ENCODE data around the gene MSH4.
"Not testable (repeated sequence)": the region's sequence is repeated elsewhere in the genome, so short reads cannot be mapped to it uniquely, and the experiment has no call there.

Gene MSH4

GRCh38 chr1:75796376-75797272 is at the start of gene MSH4:
TSS of gene MSH4 (plus strand) at chr1:75796882. CDS start at chr1:75796986, 104 bp downstream.
- DNase-seq: peak; percentile 84

DNA sequence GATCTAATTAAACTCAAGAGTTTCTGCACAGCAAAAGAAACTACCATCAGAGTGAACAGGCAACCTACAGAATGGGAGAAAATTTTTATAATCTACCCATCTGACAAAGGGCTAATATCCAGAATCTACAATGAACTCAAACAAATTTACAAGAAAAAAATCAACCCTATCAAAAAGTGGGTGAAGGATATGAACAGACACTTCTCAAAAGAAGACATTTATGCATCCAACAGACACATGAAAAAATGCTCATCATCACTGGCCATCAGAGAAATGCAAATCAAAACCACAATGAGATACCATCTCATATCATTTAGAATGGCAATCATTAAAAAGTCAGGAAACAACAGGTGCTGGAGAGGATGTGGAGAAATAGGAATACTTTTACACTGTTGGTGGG is 39.5 kb upstream of the MSH4 start:
- DNase-seq: not testable (repeated sequence)

DNA sequence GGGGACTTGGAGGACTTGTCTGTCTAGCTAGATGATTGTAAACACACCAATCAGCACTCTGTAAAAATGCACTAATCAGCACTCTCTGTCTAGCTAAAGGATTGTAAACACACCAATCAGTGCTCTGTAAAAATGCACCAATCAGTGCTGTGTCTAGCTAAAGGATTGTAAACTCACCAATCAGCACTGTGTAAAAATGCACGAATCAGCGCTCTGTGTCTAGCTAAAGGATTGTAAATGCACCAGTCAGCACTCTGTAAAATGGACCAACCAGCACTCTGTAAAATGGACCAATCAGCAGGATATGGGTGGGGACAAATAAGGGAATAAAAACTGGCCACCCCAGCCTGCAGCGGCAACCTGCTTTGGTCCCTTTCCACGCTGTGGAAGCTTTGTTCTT is 38.1 kb upstream of the MSH4 start:
- DNase-seq: not testable (repeated sequence)

GRCh38 chr1:75764057-75764655 is 32.5 kb upstream of the MSH4 start:
- no peak for DNase-seq

- DNase-seq: peak; percentile 47
These were observed 30.9 kb upstream of the MSH4 start for GRCh38 chr1:75765697-75766355.

DNA sequence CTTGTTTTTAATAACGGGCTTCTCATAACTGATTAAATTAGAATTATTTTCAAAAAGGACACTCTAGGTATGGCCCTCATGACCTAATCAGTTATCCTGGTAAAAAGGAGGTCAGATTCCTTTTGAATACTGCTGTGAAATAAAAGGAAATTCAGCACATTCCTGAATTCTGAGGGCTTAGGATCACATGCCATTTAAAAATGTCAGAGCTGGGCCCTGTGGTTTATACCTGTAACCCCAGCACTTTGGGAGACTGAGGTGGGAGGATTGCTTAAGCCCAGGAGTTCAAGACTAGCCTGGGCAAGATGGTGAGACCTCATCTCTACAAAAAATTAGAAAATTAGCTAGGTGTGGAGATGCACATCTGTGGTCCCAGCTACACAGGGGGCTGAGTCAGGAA is 28.7 kb upstream of the MSH4 start:
- no peak for DNase-seq

DNA sequence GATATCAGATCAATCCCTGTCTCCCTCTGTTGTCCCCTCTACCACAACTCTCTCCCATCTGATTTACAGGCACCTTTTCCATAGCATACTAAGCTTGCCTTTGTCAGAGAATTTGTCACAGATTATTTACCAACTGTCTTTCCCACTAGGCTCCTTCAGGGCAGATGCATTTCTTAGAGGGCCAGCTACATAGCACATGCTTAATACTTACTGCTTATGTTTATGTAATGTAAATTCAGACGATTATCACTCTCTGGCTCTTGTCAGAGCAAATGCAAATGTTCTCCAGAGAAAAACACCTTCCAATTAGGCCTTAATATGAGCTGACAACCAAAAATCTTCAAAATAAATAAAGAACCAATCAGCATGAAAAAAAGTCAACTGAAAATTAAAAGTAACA is 25.9 kb upstream of the MSH4 start:
- DNase-seq: no peak

- no peak for DNase-seq
These were observed 24.7 kb upstream of the MSH4 start for GRCh38 chr1:75771978-75772377.

- not testable (repeated sequence) for DNase-seq
These were observed 18.9 kb upstream of the MSH4 start for GRCh38 chr1:75777812-75778211.

- not testable (repeated sequence) for DNase-seq
These were observed 18.0 kb upstream of the MSH4 start for GRCh38 chr1:75778694-75779093.

DNA sequence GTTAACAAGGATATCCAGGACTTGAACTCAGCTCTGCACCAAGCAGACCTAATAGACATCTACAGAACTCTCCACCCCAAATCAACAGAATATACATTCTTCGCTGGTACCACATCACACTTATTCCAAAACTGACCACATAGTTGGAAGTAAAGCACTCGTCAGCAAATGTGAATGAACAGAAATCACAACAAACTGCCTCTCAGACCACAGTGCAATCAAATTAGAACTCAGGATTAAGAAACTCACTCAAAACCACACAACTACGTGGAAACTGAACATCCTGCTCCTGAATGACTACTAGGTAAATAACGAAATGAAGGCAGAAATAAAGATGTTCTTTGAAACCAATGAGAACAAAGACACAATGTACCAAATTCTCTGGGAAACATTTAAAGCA is 16.5 kb upstream of the MSH4 start:
- DNase-seq: not testable (repeated sequence)

DNA sequence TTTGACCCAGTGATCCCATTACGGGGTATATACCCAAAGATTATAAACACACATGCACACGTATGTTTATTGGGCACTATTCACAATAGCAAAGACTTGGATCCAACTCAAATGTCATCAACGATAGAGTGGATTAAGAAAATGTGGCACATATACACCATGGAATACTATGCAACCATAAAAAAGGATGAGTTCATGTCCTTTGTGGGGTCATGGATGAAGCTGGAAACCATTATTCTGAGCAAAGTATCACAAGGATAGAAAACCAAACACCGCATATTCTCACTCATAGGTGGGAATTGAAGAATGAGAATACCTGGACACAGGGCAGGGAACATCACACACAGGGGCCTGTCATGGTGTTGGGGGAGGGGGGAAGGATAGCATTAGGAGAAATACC is 12.8 kb upstream of the MSH4 start:
- DNase-seq: not testable (repeated sequence)

DNA sequence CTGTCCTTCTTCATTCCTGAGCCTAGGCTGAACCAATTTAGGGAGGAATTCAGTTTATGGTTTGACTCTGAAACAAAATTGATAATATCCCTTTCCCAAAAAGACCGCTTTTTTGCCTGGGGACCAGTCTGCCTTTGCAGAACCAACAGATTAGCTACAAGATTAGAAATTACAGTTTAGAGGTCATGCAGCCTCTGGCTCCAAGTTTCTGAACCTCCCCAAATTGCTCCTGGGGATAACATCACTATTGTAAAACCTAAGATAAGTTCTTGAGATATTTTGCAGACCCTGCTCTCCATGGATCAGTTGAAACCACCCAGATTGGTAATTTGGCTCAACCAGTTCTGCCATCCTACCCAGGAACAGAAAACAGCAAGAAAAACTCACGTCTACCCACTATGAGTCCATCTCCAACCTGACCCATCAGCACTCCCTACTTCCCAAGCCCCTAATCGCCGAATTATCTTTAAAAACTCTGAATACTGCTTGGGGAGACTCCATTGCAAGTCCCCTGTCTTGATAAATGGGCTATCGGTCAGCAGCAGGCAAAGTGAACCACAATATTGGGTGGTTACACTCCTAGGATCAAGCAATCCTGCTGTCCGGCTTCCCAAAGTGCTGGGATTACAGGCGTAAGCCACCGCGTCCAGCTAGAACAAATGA is 11.2 kb upstream of the MSH4 start:
- DNase-seq: no peak

DNA sequence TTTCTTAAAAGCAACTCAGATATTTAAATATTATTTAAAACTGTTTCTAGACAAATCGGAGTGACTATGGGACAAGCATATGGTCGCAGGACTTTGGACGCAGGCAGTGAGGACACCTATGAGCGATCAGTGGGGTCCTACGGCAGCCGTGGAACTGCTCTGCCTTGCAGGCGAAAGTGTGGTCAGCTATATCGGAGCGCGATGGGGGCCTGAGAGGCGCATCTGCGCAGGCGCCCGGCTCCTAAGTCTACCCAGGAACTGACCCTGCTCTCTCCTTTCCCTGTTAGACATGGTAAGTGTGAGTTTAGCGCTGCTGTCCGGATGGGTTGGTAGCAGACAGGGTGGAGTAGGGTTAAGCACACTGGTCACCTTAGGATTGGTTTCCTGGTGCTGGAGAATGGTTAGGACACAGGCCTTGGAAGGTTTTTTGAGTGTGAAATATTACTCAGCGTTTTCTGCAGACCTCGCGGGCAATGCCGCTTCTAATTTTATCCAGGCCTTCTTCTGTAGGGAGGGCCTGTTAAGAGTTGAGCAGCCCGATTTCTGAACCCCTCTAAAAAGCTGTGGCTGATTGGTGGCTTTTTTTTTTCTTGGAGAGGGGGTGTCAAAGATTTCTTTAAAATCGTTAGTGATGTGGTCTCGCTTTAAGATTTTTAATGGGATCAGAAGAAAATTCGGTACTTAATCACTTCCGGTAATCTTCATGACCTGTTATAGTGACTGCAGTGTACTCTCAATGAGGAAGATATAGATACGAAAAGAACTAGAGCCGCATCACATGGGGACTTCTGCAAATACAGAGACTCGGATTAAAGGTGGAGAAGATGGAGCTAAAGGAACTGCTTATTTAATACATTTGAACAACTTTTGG is 10.5 kb upstream of the MSH4 start, which contains the start of gene RABGGTB:
Gene RABGGTB (plus strand): TSS at position 274 of the 871 bp plus-strand sequence. CDS start 16 bp downstream, at position 290.
- peak; percentile 99 for DNase-seq

- no peak for DNase-seq
These were observed 9.7 kb upstream of the MSH4 start for GRCh38 chr1:75786901-75787493.

GRCh38 chr1:75787524-75787923 is 9.2 kb upstream of the MSH4 start:
- DNase-seq: peak; percentile 20

DNA sequence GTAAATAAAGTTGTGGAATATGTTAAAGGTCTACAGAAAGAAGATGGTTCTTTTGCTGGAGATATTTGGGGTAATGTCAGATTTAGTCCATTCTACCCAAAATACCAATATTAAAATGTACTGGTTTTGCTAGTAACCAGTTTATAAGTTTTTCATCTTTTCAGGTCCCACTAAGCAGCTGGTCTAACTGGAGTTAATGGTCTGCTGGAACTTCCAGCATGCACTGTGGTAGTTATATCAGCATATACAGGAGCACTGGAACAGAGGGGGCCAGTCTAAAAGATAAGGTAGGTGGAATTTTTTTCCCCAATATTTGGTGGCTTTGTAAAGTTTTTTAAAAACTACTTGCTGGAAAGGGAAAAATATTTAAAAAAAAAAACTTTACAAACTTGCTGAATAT is 6.7 kb upstream of the MSH4 start:
- peak; percentile 41 for DNase-seq

DNA sequence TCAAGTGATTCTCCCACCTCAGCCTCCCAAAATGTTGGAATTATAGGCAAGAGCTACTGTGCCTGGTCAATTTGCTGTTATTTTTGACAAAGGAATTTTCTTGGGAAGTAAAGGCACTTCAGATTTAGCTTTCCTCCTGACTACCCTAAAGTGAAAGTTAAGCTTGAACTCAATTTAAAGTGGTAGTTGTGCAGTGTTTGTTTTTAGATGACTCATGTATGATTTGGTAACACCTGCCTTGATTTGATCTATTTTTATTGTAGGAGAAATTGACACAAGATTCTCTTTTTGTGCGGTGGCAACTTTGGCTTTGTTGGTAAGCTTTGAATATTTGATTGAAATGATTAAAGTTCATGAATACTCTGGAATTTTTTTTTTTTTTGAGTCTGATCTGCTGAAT is 5.7 kb upstream of the MSH4 start:
- DNase-seq: peak; percentile 84

DNA sequence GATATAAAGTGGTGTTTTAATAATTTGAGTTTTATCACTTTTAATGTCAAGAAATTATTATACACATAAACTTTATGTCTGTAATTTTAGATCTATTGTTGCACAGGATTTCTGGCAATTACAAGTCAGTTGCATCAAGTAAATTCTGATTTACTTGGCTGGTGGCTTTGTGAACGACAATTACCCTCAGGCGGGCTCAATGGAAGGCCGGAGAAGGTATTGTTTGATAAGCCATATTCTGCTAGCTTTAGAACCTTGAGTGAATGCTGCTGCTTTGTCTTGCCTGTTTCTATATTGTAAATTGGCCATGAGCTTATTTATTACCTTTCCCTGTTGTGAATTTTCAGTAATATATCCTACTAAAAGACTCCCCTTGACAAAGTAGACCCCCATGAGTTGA is 4.6 kb upstream of the MSH4 start:
- no peak for DNase-seq

- peak; percentile 58 for DNase-seq
These were observed 2.3 kb upstream of the MSH4 start for GRCh38 chr1:75794382-75794781.

GRCh38 chr1:75795703-75796193 is 934 bp upstream of the MSH4 start:
- DNase-seq: peak; percentile 68

DNA sequence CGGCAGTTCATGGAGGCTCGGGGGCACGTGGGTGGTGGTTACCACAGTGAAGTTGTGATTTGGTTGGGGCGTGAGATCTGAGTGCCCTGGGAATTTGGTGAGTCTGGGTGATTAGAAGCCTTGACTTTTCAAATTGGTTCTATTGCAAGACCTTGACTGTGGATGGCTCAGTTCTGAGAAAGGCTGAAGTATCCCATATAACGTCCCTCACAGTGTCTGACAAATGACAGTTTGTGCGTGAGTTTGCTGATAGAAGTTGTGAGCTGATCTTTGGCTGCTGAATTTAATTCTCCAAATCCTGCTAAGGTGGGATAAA is 549 bp downstream of the MSH4 start:
- DNase-seq: no peak

Measured in DMS53 (cell line).